HG02885 (cell line): ENCODE measurements around the gene BRINP3.

Source experiments
- ATAC-seq: cut with Tn5 transposase; IDR thresholded peaks from one replicate; pipeline ENCODE4 v1.9.1; 2021; ENCODE audit warnings: mild to moderate bottlenecking; ENCODE audit not compliant: unreplicated experiment, poor library complexity

Gene BRINP3

GRCh38 chr1:190328361-190328760, 149.3 kb downstream of the BRINP3 start:
- ATAC-seq: no peak

GRCh38 chr1:190327271-190327670, 150.4 kb downstream of the BRINP3 start:
- ATAC-seq: no peak

- ATAC-seq: no peak
These were observed 154.1 kb downstream of the BRINP3 start for GRCh38 chr1:190323530-190323929.

GRCh38 chr1:190322274-190322673, 155.4 kb downstream of the BRINP3 start:
- ATAC-seq: no peak

GRCh38 chr1:190320952-190321351, 156.7 kb downstream of the BRINP3 start:
- ATAC-seq: no peak

GRCh38 chr1:190312763-190313162, 164.9 kb downstream of the BRINP3 start:
- ATAC-seq: no peak

- ATAC-seq: no peak
These were observed 174.2 kb downstream of the BRINP3 start for GRCh38 chr1:190303501-190303900.

GRCh38 chr1:190296453-190296852, 181.2 kb downstream of the BRINP3 start:
- no peak for ATAC-seq

GRCh38 chr1:190289897-190290296, 187.8 kb downstream of the BRINP3 start:
- no peak for ATAC-seq

- ATAC-seq: no peak
These were observed 191.6 kb downstream of the BRINP3 start for GRCh38 chr1:190286111-190286510.

GRCh38 chr1:190277107-190277506, 200.6 kb downstream of the BRINP3 start:
- ATAC-seq: no peak

- no peak for ATAC-seq
These were observed 202.9 kb downstream of the BRINP3 start for GRCh38 chr1:190274721-190275120.

GRCh38 chr1:190273161-190273560, 204.5 kb downstream of the BRINP3 start:
- no peak for ATAC-seq

- no peak for ATAC-seq
These were observed 215.1 kb downstream of the BRINP3 start for GRCh38 chr1:190262538-190262937.

GRCh38 chr1:190259424-190259823, 218.2 kb downstream of the BRINP3 start:
- no peak for ATAC-seq

- ATAC-seq: no peak
These were observed 219.7 kb downstream of the BRINP3 start for GRCh38 chr1:190258003-190258402.

GRCh38 chr1:190252046-190252445, 225.6 kb downstream of the BRINP3 start:
- no peak for ATAC-seq

- ATAC-seq: no peak
These were observed 227.3 kb downstream of the BRINP3 start for GRCh38 chr1:190250368-190250767.

- no peak for ATAC-seq
These were observed 233.3 kb downstream of the BRINP3 start for GRCh38 chr1:190244406-190244805.

- no peak for ATAC-seq
These were observed 234.6 kb downstream of the BRINP3 start for GRCh38 chr1:190243056-190243455.

GRCh38 chr1:190226006-190226405, 251.7 kb downstream of the BRINP3 start:
- ATAC-seq: no peak

- no peak for ATAC-seq
These were observed 265.2 kb downstream of the BRINP3 start for GRCh38 chr1:190212450-190212849.

- ATAC-seq: no peak
These were observed 269.9 kb downstream of the BRINP3 start for GRCh38 chr1:190207733-190208132.
